Inflammatory macrophage treated with lipopolysaccharide for 4 hours (primary cell): ENCODE results near the gene ATP5PB.

Experiments
- DNase-seq: peaks from one replicate; pipeline ENCODE4 v3.0.0-alpha.2; 2020

Gene ATP5PB

DNA sequence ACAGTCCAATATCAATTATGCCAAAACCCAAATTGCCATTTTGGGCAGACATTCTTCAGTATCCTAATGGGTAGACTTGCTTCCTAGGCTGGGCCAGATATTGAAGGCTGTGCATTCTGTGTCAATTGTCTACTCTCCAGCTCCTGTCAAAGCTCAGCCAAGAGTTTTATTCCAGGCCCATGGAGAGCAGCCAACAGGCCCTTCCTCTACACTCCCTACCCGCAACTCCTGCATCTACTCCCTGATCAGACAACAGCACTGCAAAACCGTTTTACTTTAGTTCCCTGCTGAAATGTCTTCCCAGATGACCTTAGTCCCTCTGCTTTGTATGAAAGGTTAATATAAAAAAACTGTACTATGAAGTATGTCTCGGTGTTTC is 60.7 kb downstream of the ATP5PB start:
- DNase-seq = no peak

DNA sequence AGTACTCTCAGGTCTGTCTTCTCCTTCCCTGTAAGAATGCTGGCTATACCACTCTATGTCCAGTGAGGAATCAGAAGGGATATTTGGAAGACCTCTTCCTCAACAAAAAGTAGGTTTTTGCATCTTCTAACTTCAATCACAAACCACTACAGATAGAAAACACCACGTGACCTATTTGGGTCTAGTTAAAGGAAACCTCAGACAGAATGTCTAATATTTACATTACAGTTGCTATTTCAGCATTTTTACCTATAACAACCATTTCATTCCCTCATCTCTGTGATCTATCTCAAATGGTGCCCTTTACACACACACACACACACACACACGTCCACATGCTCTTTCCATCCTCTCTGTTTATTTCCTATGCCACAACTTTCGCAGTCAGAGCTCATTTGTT is 62.1 kb downstream of the ATP5PB start:
- no peak for DNase-seq
